Measurements from ENCODE around the gene SHC4.

SHC4 gene

DNA sequence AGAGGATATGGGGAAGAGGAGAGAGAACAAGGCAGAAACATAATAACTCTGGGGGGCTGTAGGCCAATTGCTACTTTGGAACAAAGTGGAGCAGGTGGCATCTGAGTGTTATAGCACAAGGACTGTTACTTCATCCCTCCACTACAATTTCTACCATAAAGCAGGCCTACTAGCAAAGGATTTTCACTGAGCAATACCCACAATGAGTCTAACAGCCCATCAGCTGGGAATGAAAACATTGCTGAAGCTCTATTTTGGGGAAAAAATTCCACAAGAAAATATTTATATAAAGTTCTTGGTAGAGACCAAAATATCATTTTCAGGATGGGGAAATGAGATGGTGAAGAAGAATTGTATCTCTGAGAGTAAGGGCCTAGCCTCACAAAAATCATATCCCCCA, 3.6 kb upstream of the SHC4 start:
- DNase-seq: no peak

DNA sequence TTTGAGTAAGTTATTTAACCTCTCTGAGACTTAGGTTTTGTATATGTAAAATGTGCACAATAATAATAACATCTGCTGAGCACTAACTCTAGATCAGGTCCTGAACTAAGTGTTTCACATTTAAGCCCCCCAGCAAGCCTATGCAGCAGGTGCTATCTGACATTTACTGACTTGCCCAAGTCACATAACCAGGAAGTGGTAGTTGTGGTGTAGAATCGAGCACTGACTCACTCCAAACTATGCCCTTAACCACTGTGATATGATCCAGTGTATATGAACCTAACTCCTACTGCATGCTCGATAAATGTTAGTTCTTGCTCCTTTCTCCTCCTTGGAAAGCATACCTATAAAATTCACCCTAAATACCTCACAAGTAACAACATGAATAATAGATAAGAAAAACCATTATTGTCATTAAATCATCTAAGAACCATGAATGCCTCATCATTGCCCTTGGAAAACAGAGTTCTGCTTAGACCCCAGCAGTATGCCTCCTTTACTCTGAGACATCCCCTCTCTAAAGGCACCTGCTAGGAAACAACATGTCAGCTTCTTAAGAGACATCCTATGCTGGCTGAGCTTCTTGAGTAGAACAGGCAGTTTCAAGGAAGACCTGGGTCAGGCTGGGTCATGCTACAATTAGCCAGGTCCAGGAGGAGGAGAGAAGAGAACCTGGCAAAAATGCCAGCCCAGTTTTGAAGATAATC, 3.0 kb upstream of the SHC4 start:
- DNase-seq: no peak

DNA sequence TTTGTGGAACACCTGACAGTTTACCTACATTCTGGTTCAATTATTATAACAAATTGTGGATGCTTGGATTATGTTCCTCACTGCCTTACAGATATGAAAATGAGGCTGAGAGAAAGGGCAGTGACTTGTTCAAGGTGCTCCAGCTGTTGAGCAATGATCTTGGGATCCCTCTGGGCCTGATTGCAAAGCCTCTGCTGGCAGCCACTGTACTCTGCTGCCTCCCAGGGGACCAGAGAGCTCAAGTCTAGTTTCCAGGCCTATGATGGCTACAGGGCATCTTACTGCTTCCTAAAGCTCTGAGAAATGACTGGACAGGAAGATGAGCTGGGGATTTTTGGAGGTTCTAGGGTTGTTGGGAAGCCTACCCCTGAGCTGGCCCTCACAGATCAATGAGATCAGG, 2.3 kb upstream of the SHC4 start:
- no peak for DNase-seq

DNA sequence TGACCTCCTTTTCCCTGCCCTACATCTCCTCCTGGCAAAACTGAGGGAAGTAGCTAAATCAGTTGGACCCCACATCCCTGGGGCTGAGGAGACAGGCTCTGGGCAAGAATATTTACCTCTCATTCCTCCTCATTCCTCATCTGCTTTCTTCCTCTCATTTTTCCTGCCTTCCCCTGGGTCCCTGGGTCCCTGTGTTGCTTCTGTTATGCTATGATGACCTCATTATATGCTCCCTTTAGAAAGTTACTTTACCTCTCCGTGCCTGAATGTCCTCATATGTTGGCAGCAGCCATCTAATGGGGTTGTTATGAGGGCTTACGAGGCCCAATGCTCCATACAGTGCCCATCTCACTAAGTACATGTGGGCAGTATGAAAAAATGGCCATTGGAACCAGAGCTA, 1.2 kb upstream of the SHC4 start:
- no peak for DNase-seq

DNA sequence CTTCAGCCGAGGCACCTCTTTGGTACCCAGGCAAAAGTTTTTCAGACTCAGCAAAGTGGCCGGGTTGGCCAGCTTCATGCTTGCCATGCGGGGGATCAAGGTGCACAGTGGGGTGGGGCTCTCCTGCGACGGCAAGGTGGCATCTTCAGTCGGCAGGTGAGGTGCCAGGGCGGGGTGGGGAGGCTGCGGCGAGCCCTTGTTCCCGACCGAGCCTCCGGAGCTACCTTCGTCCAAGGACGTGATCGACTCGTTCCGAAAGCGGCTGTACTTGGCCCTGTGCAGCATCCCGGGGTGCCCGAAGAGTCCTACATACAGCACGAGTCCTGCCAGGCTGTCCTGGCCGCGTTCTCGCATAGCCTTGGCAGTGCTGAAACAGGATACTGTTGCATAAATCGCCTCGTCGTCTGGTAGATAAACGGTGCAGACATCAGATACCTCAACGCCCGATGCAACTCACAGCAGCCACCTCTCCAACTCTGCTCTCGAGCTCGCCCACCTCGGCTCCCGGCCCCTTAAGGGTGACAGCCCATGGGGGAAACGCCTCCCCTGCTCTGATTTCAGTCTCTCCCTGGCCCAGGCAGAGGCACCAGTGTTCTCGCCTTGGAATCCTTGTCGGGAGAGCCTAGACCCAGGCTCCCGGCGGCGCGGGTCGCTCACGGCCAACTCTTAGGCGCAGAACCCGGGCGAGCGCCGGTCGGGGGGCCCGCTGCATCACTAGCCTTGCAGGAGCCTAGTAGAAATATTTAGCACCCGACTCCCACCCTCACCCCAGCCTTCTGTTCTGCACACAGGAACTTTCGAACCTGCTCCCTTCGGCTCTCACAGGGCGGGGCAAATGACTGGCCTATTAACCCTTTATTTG, 826 bp downstream of the SHC4 start:
- DNase-seq: no peak

DNA sequence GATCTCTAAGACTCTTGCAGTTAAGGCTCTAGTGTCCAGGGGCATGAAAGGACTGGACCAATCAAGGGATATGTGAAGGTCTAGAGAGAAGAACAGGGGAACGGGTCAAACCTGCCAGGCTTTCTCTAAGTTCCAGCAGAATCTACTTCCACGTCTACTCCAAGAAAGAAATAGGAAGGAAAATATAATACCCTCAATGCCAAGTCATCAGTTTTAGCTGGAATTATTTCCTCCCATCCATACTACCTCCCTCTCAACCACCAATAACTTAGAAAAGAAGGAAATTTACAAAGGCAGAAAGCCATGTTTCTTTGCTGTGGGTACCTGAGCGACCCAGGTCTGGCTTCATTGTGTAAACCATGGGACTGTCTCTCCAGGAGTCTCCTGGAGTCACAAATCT, 7.8 kb downstream of the SHC4 start:
- no peak for DNase-seq

DNA sequence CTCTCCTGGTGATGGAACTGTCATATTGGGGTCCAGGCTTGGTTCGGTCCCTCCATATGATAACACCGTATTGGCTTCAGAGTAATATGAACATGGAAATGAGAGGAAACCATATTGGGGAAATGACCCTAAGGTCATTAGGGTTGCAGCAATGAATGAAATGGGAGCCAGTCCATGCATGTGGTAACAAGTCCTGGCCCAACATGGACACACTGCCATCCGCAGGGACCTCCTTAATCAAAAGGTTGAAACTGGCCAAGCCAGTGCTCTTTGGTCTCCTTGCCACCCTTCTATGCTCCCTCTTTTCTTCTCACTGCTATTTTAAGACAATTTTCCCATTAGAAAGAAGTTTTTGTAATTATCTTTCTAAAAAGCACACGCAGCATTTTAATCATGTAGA, 8.3 kb downstream of the SHC4 start:
- no peak for DNase-seq

DNA sequence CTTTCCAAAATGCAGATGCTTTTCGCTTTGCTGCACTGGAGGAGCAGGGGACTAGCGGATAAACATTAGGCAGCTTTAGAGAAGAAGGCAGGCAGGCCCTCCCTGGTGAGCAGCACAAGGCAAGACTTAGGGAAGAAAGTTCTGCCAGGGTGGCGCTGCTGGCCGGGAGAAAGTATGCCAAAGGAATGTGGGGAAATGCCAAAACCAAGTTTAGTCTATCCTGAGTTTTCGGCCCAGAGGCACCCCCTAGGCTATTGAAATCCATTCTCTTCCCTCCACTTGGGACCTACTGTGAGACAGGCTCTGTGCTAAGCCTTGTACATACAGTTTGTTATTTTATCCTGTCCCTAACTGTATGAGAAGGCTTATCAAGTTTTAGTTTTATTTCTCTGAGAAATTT, 9.2 kb downstream of the SHC4 start:
- DNase-seq: no peak

DNA sequence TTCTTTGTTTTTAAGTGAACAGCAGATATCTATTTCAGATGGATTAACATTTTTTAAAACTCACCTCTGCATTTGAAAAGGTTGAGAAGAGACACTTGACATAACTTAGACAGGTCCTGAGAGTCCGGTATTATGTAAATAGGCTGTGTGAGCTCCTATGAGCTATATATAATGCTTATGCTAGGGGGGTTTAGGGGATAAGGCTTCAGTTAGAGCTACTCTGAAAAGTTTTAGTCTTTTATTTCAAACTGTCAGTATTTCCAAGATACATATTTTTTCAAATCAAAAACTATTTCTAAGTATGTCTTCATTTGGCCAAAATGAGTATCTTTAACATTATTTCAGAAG, 16.9 kb downstream of the SHC4 start:
- no peak for DNase-seq

DNA sequence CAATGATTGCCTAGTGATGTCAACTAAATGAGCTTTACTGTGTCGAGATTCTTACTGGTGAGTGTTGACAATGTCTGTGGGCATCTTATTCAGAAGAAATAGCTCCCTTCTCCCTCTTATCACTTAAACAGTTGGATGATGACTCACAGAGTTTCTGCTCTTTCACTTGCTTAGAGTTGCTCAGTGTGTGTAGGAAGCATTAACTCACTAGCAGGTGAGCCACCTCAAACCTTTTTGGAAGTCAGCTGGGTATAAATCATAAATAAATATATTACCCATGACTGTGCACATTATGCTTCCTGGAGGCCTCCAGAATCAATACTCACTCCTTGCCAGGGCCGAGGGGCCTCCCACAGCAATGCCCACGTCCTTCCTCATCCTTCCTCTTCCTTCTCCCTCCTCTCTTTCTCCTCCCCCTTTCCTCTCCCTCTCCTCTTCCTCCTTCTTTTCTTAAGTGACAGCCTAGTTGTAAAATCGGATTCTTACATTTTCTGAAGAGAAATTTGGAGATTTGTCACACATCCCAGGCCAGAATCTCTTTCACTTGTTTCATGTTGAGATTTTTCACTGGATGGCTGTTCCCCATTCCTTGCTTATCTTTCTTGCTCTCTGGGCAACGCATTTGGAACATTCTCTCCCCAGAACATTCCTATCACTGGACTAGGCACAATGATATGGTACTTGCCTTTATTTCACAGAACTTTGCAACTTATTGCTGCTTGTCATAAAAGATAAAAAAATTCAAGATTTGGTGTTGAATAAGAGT, 17.5 kb downstream of the SHC4 start:
- DNase-seq: no peak

DNA sequence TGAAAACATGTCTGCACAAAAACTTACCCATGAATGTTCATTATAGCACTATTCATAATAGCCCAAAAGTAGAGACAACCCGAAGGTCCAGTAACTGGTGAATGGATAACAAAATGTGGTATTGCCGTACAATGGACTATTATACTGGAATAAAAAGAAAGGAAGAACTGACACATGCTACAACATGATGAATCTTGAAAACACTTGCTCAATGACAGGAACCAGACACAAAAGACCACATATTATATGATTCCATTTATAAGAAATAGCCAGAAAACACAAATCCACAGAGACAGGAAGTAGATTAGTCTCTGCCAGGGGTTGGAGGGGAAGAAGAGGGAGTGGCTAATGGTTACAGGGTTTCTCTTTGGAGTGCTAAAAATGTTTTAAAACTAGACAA, 18.3 kb downstream of the SHC4 start:
- DNase-seq: no peak

DNA sequence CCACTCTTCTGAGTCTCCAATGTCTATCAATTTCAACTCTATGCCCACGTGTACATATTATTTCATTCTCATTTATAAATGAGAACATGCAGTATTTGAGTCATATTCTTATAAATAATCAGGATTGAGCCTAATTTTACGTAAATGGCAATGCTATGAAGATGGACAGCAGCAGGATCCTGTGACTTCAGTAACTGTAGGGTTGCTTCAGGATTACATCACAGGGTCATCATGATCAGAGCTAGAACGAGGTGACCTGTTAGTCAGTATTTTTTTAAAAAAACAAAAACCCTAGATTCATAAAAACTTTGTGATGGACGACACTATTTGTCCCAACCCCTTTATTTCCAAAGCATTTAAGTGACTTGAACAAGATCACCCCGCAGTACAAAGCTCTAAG, 21.8 kb downstream of the SHC4 start:
- no peak for DNase-seq

DNA sequence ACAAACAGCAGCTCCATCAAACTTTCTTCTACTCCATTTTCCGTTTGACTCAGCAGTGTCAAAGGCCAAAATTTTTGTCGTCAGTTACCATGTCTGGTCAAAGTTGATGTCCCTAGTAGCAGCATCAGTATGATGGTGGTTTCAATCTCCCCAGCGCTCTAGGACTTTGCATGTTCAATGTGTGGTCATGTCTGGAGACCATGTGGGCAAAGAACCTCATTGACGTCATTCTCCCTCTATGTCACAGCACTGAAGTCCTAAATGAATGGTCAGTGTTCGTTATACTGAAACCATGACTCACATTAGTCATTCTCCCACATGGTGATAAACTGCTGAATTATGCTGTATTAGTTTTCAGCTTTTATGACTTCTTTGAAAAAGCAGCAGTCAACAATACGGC, 23.2 kb downstream of the SHC4 start:
- no peak for DNase-seq

DNA sequence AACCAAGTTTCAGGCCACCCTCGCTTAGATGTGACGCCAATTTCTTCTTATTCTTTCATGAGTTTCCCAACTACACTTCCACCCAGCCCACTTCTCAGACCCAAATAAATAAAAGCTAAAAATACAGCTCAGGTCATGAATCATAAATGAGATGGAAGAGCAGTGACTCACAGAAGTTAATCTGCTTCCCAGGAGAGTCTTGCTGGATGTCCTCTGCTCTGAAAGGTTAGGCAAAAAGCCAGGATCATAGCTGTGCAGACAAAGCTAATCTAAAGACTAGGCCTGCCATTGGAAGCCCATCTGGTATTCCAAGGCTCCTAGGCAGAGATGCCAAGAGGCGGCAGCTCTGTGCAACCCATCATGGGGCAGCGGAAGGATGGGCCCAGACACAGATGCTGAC, 24.1 kb downstream of the SHC4 start:
- DNase-seq: no peak

DNA sequence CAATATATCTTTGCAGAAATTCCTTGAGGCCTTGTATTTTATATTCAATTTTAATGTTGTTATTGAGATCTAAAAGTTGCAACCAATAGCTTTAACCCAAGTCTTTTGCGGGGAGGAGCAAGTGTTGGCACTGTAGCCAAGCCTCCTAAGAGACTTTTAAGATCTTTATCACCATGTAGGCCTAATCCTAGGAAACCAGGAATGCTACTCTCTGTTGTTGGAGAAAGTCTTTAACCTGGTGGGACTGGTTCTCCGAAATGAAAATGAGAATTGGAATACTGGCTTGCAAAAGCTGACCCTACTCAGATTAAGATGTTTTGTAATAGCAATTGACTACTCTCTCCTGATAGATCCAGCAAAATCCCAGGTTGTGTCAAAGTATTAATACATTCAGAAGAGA, 25.8 kb downstream of the SHC4 start:
- DNase-seq: no peak

DNA sequence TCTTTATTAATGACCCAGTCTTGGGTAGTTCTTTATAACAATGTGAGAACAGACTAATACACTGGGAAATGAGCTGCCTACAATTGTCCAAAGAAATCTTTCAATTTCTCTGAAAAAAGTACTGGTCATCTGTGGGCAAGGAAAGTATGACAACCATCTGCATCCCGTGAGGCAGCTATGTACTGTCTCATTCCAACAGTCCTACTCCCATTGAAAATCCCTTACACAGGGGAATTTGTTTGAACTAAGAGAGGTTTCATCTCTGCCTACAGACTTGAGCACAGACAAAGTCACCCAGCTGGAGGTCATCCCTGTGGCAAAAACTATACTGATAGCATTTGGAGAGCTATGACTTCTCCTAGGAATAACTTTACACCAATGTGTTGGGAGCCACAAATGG, 27.1 kb downstream of the SHC4 start:
- DNase-seq: no peak

DNA sequence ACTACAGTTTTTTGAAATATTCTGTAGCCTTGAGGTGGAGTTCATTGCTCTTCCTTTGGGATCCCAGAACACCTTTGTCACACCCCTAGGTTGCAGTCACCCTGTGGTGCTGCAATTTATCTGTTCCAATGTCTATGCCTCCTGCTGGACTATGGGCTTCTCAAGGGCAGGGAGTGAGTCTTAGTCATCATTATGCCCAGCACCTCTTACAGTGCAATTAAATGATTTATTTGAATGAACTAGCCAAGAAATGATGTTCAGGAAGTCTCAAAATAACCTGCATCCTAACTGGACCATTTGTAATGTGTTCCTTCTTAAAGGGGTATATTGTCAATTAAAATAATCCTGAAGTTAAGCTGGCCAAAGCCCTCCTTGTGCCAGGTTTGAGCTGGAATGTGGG, 28.5 kb downstream of the SHC4 start:
- DNase-seq: no peak

DNA sequence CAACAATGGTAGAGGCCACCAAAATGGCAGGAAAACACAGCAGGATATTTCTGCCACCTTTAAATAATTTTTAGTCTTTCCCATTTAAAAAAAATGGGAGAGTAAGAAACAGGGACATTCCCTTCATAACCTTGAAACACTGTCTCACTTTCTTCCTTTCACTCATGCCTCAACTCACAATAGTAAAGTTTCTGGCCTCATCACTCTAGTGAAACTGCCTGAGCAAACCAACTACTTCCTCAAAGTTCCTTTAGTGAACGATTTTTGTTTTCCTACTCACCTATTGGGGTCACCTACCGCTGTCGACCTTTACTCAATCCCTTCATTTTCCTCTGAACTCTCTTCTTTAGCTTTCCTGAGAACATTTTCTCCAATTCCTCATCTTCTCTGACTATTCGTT, 33.0 kb downstream of the SHC4 start:
- DNase-seq: no peak

DNA sequence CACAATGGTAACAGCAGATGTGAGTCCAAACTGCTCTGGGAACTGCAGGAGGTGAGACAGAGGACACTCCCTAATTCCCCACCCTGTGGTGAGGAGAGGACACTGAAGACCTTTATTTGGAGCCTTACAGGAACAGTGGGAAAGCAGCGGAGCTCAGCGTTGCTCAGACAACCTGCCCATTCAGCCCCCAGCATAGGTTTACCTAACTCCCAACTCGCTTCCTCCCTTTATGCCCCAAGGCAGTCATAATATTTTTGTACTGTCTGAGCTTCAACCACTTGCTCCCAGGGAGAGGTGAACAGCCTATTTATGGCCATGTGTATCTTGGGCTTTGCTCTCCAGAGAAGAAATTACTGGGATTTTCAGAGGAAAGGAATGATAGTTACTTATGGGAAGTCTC, 34.1 kb downstream of the SHC4 start:
- DNase-seq: no peak

DNA sequence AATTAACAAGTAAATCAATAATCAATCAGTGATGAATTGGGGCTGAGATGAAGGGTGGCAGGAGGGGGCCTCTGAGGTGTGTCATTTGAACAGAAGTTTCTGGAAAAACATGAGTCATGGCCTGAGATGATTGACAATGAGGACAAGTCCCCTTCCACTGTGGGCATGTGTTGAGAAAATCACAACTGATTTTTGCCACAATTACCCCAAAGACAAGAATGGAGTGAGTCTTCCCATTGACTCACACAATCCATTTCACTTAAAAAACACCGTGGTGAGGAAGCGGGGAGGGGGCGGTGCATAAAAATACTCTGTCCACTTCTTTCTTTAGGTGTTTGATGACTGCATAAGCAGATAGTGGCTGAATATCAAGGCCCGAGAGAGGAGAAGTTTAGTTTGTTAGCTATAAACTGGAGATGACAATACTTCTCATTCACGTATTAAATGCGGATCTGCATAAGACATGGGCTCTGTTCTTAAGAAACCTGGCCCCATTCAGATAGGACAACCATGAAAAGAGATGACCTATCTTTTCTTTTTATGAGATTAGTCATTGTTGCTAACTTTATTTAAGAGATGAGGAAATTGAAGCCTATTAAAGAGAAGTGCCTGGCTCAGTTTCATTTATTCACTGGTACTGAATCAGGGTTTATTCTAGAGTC, 34.7 kb downstream of the SHC4 start:
- no peak for DNase-seq

DNA sequence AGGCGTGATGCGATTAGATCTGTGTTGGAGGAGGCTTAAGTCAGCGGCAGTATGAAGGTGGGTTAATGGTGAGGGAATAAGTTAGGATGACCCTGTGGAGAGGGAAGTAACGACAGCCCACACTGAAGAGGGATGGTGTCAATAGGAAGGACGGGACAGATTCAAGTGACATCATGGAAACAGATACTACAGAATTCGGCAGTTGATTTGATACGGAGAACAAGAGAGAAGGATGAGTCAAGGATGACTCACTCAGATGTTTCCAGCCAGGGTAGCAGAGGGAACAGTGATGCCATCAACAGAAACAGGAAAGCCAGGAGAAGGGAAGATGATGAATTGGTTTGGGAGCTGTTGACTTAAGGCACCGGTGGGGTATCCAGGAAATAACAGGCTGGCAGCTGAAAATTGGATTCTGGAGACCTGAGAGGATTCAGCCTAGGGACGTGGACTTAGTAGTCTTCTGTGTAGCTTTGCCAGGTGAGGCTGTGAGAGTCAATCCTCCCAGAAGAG, 38.0 kb downstream of the SHC4 start:
- no peak for DNase-seq

DNA sequence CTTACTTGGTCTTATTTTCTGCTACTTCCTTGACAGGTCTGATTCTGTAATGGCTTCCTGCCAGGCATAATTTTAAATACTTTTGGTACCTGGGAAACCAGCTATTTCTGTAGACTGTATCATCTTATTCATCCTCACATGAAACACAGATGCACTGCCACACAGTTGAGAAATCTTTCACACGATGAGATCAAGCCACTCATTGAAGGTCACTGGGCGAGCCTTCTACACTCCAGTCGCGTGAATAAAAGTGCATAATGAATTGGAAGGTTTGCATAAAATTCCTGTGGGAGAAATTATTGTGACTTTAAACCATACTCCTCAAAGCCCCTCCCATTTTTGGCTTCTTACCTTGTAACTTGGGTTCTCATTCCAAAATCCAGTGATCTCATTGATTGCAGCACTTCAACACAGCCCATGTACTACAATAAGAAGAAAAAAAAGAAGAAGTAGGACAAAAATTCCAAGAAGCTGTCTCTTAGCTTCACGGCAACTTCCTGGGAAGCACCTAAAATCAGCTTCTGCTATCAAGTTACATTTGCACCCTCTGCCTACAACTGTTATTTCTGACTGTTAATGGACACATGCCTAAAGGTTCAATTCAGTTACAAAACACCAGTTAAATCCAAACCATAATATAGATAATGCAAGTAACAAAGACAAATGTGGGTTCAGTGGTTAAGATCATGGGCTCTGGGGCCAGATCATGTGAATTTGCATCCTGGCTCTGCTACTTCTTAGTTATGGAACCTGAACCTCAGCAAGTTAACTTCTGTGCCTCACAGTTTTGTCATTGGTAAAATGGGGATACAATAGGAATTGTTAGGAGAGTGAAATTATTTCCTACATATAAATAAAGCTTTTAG, 39.0 kb downstream of the SHC4 start:
- DNase-seq: no peak
